K562 (cell line): ENCODE results near the gene STK11. TPM values are rescaled to one million over a fixed set of nuclear protein-coding genes. Genes with fewer than 3 reads are reported as not detected.
A peak's percentile ranks its signal among the peaks of the same experiment; 100 is the strongest.

ENCODE experiments used
- ARID1B ChIP-seq: fragments of 450-650 bp; IDR thresholded peaks from 2 replicates; pipeline ENCODE4 v1.6.1; 2016; ENCODE audit warnings: antibody characterized with exemption, mild to moderate bottlenecking, inconsistent platforms
- GABPB2 ChIP-seq: fragments of 250-450 bp; sonication (Bioruptor Pico); conservative IDR thresholded peaks from 2 replicates; pipeline ENCODE4 v1.5.1; 2021; ENCODE audit warnings: mild to moderate bottlenecking
- GTF2F1 ChIP-seq: IDR thresholded peaks from 2 replicates; pipeline ENCODE4 v1.6.1; 2011; ENCODE audit warnings: low read depth, low read length, improper control_type of control experiment
- HDAC3 ChIP-seq: fragments of 450-650 bp; IDR thresholded peaks from 2 replicates; pipeline ENCODE4 v1.6.1; 2018; ENCODE audit warnings: borderline replicate concordance, mild to moderate bottlenecking, moderate library complexity; ENCODE audit not compliant: partially characterized antibody
- KAT7 ChIP-seq: sonication (generic); formaldehyde crosslinking; IDR thresholded peaks from 2 replicates; pipeline ENCODE4 v1.8.0; 2022; ENCODE audit warnings: missing genetic modification reagents, mild to moderate bottlenecking, borderline replicate concordance
- KAT8 ChIP-seq: fragments of 450-650 bp; IDR thresholded peaks from 2 replicates; pipeline ENCODE4 v1.6.1; 2016; ENCODE audit warnings: low read depth, mild to moderate bottlenecking
- MYBL2 ChIP-seq, 2 experiments: fragments of 450-650 bp in 1 of 2; sonication (generic) in 1 of 2; formaldehyde crosslinking in 1 of 2; IDR thresholded peaks; 2 replicates each; pipeline versions ENCODE4 v1.6.1 to v1.8.1; 2017 to 2022; ENCODE audit warnings: borderline replicate concordance in 1 of 2, inconsistent platforms in 1 of 2, low read depth in 1 of 2, mild to moderate bottlenecking in 1 of 2, missing genetic modification reagents in 1 of 2, moderate library complexity in 1 of 2
- NRF1 ChIP-seq, 2 experiments: fragments of 450-650 bp; IDR thresholded peaks in 1 of 2; conservative IDR thresholded peaks in 1 of 2; 2 replicates each; pipeline ENCODE4 v1.6.1; 2014; ENCODE audit warnings: mild to moderate bottlenecking in 2 of 2
- TAF9B ChIP-seq: fragments of 450-650 bp; IDR thresholded peaks from 2 replicates; pipeline ENCODE4 v1.6.1; 2018; ENCODE audit warnings: mild to moderate bottlenecking; ENCODE audit not compliant: partially characterized antibody
- ZFX ChIP-seq: sonication (generic); formaldehyde crosslinking; IDR thresholded peaks from 2 replicates; pipeline ENCODE4 v1.8.0; 2022; ENCODE audit warnings: mild to moderate bottlenecking, missing genetic modification reagents, moderate library complexity
- ZNF408 ChIP-seq: fragments of 250-450 bp; sonication (Bioruptor Pico); IDR thresholded peaks from 2 replicates; pipeline ENCODE4 v1.4.0; 2020; ENCODE audit warnings: low read depth, mild to moderate bottlenecking, moderate library complexity
- ZNF444 ChIP-seq: fragments of 250-450 bp; sonication (Bioruptor Pico); IDR thresholded peaks from 2 replicates; pipeline ENCODE4 v1.4.0; 2020; ENCODE audit warnings: mild to moderate bottlenecking, moderate library complexity
- ZNF75A ChIP-seq: fragments of 450-650 bp; formaldehyde crosslinking; IDR thresholded peaks from 2 replicates; pipeline ENCODE4 v1.4.0; 2020; ENCODE audit warnings: mild to moderate bottlenecking
- polyA plus RNA-seq, 8 experiments: library from polyadenylated mRNA; depleted of rRNA in 4 of 8; stranded (reverse) in 5 of 8; unstranded in 3 of 8; fragments of >200 nt; fragmentation: Nextera tagmentation in 2 of 8; fragmentation: Illumina TruSeq in 1 of 8; extraction: Ambion mirVana in 2 of 8; extraction: Trizol in 1 of 8; gene quantifications; 2 replicates each; pipeline versions ENCODE4 v1.2.1 to v1.2.3, GENCODE V29; 2011 to 2014; ENCODE audit warnings: inconsistent platforms in 1 of 8, missing spikeins in 1 of 8
- total RNA-seq, 7 experiments: library from RNA; depleted of rRNA in 6 of 7; stranded (reverse); fragments of >200 nt in 6 of 7; fragmentation: Illumina TruSeq in 2 of 7; extraction: Trizol in 2 of 7; gene quantifications; 2 replicates each; pipeline versions ENCODE4 v1.2.1 to v1.2.3, GENCODE V29; 2011 to 2021; ENCODE audit warnings: low replicate concordance in 1 of 7
- TF ChIP-seq, protein P1 (sequence below): sonication (generic); formaldehyde crosslinking; IDR thresholded peaks from 2 replicates; pipeline ENCODE4 v1.8.0; 2023; ENCODE audit warnings: mild to moderate bottlenecking, missing genetic modification reagents
- TF ChIP-seq, protein P2 (sequence below): fragments of 250-450 bp; sonication (Bioruptor Pico); IDR thresholded peaks from 2 replicates; pipeline ENCODE4 v1.4.0; 2020; ENCODE audit warnings: mild to moderate bottlenecking, moderate library complexity
- TF ChIP-seq, protein P3 (sequence below): sonication (generic); formaldehyde crosslinking; IDR thresholded peaks from 2 replicates; pipeline ENCODE4 v1.8.0; 2023; ENCODE audit warnings: missing genetic modification reagents, mild to moderate bottlenecking, borderline replicate concordance

STK11 gene
- total and polyA plus RNA-seq, 9 of the 15 experiments (the other 6 are each of a cell fraction or from before 2014, with no cell fraction given): 0.15 to 96.5 (median 31.7) TPM

DNA sequence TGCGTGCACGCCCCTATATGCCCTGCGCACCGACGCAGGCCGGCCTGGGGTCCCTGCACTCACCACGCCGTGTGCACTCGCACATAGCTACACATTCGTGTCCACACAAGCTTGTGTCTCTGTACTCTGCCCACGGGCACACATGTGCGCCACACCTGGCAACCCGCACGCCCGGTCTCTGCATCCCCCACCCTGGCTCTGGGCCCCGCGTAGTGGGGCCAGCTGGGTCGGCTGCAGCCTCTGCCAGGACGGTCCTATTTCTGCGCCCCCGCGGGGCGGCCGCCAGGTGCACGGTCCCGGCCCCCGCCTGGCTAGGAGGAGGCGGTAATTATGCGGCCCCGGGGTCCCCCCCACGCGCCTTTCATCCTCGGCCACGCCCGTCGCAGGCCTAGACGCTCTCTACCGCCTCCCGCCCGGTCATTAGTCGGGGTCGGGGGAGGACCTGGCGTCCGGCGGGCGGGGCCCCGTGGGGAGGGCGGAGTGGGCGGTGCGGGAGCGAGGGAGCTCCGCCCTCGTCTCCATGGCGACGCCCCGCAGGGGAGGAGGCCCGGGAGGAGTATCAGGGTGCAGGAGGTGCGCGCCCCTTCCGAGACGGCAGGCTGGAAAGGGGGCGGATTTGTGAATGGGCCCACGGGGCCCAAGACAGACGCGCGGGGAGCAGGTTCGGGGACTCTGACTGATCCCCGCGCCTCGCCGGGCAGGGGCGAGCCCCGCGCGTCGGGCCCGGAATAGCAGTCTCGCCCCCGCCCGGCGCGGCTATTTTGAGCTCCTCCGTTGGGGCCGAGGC lies 60.7 kb downstream of the STK11 start (continued):
- TF ChIP-seq NRF1 (conservative IDR thresholded peaks at IDR 0.05 in 1 of 2, IDR thresholded peaks at IDR 0.05 in 1 of 2) (peak; percentile 58 to 60), GTF2F1 (no peak), ZNF408 (no peak), TAF9B (no peak), ZNF444 (CRISPR knock-in tag) (no peak), KAT8 (no peak), MYBL2 (IDR thresholded peaks at IDR 0.05; ENCODE audit: low read depth) (no peak), MYBL2 (CRISPR knock-in tag; IDR thresholded peaks at IDR 0.05; ENCODE audit: borderline replicate concordance) (no peak), HDAC3 (no peak), ZFX (peak; percentile 48; the same call in 1 of the 2 replicates), KAT7 (CRISPR knock-in tag) (no peak; the same call in 1 of the 2 replicates), ZNF75A (CRISPR knock-in tag) (no peak), GABPB2 (CRISPR knock-in tag) (no peak), ARID1B (0 out of 2 replicates have a peak, but pooled peaks have one; percentile 46)
- TF ChIP-seq, protein P1, sequence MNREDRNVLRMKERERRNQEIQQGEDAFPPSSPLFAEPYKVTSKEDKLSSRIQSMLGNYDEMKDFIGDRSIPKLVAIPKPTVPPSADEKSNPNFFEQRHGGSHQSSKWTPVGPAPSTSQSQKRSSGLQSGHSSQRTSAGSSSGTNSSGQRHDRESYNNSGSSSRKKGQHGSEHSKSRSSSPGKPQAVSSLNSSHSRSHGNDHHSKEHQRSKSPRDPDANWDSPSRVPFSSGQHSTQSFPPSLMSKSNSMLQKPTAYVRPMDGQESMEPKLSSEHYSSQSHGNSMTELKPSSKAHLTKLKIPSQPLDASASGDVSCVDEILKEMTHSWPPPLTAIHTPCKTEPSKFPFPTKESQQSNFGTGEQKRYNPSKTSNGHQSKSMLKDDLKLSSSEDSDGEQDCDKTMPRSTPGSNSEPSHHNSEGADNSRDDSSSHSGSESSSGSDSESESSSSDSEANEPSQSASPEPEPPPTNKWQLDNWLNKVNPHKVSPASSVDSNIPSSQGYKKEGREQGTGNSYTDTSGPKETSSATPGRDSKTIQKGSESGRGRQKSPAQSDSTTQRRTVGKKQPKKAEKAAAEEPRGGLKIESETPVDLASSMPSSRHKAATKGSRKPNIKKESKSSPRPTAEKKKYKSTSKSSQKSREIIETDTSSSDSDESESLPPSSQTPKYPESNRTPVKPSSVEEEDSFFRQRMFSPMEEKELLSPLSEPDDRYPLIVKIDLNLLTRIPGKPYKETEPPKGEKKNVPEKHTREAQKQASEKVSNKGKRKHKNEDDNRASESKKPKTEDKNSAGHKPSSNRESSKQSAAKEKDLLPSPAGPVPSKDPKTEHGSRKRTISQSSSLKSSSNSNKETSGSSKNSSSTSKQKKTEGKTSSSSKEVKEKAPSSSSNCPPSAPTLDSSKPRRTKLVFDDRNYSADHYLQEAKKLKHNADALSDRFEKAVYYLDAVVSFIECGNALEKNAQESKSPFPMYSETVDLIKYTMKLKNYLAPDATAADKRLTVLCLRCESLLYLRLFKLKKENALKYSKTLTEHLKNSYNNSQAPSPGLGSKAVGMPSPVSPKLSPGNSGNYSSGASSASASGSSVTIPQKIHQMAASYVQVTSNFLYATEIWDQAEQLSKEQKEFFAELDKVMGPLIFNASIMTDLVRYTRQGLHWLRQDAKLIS (CRISPR knock-in tag): 0 out of 2 replicates have a peak, but pooled peaks have one; percentile 10
- TF ChIP-seq, protein P2, sequence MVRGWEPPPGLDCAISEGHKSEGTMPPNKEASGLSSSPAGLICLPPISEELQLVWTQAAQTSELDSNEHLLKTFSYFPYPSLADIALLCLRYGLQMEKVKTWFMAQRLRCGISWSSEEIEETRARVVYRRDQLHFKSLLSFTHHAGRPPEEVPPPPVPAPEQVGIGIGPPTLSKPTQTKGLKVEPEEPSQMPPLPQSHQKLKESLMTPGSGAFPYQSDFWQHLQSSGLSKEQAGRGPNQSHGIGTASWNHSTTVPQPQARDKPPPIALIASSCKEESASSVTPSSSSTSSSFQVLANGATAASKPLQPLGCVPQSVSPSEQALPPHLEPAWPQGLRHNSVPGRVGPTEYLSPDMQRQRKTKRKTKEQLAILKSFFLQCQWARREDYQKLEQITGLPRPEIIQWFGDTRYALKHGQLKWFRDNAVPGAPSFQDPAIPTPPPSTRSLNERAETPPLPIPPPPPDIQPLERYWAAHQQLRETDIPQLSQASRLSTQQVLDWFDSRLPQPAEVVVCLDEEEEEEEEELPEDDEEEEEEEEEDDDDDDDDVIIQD (CRISPR knock-in tag): no peak
- TF ChIP-seq, protein P3, sequence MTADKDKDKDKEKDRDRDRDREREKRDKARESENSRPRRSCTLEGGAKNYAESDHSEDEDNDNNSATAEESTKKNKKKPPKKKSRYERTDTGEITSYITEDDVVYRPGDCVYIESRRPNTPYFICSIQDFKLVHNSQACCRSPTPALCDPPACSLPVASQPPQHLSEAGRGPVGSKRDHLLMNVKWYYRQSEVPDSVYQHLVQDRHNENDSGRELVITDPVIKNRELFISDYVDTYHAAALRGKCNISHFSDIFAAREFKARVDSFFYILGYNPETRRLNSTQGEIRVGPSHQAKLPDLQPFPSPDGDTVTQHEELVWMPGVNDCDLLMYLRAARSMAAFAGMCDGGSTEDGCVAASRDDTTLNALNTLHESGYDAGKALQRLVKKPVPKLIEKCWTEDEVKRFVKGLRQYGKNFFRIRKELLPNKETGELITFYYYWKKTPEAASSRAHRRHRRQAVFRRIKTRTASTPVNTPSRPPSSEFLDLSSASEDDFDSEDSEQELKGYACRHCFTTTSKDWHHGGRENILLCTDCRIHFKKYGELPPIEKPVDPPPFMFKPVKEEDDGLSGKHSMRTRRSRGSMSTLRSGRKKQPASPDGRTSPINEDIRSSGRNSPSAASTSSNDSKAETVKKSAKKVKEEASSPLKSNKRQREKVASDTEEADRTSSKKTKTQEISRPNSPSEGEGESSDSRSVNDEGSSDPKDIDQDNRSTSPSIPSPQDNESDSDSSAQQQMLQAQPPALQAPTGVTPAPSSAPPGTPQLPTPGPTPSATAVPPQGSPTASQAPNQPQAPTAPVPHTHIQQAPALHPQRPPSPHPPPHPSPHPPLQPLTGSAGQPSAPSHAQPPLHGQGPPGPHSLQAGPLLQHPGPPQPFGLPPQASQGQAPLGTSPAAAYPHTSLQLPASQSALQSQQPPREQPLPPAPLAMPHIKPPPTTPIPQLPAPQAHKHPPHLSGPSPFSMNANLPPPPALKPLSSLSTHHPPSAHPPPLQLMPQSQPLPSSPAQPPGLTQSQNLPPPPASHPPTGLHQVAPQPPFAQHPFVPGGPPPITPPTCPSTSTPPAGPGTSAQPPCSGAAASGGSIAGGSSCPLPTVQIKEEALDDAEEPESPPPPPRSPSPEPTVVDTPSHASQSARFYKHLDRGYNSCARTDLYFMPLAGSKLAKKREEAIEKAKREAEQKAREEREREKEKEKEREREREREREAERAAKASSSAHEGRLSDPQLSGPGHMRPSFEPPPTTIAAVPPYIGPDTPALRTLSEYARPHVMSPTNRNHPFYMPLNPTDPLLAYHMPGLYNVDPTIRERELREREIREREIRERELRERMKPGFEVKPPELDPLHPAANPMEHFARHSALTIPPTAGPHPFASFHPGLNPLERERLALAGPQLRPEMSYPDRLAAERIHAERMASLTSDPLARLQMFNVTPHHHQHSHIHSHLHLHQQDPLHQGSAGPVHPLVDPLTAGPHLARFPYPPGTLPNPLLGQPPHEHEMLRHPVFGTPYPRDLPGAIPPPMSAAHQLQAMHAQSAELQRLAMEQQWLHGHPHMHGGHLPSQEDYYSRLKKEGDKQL (CRISPR knock-in tag): no peak
